HEK293 (cell line): ENCODE measurements around the gene SLAMF9.
A peak's percentile ranks its signal among the peaks of the same experiment; 100 is the strongest.

Source experiments
- BCL11A ChIP-seq: fragments of 450-650 bp; formaldehyde crosslinking; IDR thresholded peaks from 2 replicates; pipeline ENCODE4 v1.5.1; 2016; ENCODE audit warnings: low read depth, missing biosample characterization, missing genetic modification characterization
- EGR2 ChIP-seq: fragments of 450-650 bp; formaldehyde crosslinking; IDR thresholded peaks from 2 replicates; pipeline ENCODE4 v1.5.1; 2016; ENCODE audit warnings: low read depth, missing biosample characterization, missing genetic modification characterization
- HOXC10 ChIP-seq: sonication (generic); formaldehyde crosslinking; IDR thresholded peaks from 2 replicates; pipeline ENCODE4 v1.8.1; 2023; ENCODE audit warnings: mild to moderate bottlenecking, missing genetic modification reagents
- KLF9 ChIP-seq: fragments of 450-650 bp; formaldehyde crosslinking; IDR thresholded peaks from 2 replicates; pipeline ENCODE4 v1.5.1; 2016; ENCODE audit warnings: missing biosample characterization, missing genetic modification characterization, low read depth
- PRDM1 ChIP-seq: fragments of 450-650 bp; formaldehyde crosslinking; IDR thresholded peaks from 2 replicates; pipeline ENCODE4; 2016; ENCODE audit warnings: missing biosample characterization, missing genetic modification characterization
- SALL2 ChIP-seq: fragments of 450-650 bp; formaldehyde crosslinking; IDR thresholded peaks from 2 replicates; pipeline ENCODE4 v1.5.0; 2017; ENCODE audit warnings: missing biosample characterization, mild to moderate bottlenecking, missing genetic modification characterization, borderline replicate concordance
- SCRT2 ChIP-seq: fragments of 450-650 bp; formaldehyde crosslinking; IDR thresholded peaks from 2 replicates; pipeline ENCODE4 v1.5.1; 2016; ENCODE audit warnings: missing biosample characterization, missing genetic modification characterization
- ZBTB17 ChIP-seq: fragments of 450-650 bp; formaldehyde crosslinking; IDR thresholded peaks from 2 replicates; pipeline ENCODE4 v1.5.1; 2016; ENCODE audit warnings: missing biosample characterization, missing genetic modification characterization
- ZFP69B ChIP-seq: fragments of 450-650 bp; formaldehyde crosslinking; IDR thresholded peaks from 2 replicates; pipeline ENCODE4 v1.5.1; 2016; ENCODE audit warnings: missing biosample characterization, missing genetic modification characterization
- ZNF121 ChIP-seq: fragments of 450-650 bp; formaldehyde crosslinking; IDR thresholded peaks from 2 replicates; pipeline ENCODE4 v1.5.1; 2016; ENCODE audit warnings: missing biosample characterization, missing genetic modification characterization
- ZNF146 ChIP-seq: fragments of 450-650 bp; formaldehyde crosslinking; IDR thresholded peaks from 2 replicates; pipeline ENCODE4 v1.5.1; 2016; ENCODE audit warnings: missing biosample characterization, missing genetic modification characterization
- ZNF155 ChIP-seq: fragments of 450-650 bp; formaldehyde crosslinking; IDR thresholded peaks from 2 replicates; pipeline ENCODE4 v1.5.1; 2016; ENCODE audit warnings: missing biosample characterization, missing genetic modification characterization
- ZNF157 ChIP-seq: fragments of 450-650 bp; formaldehyde crosslinking; IDR thresholded peaks from 2 replicates; pipeline ENCODE4 v1.5.1; 2016; ENCODE audit warnings: missing biosample characterization, missing genetic modification characterization
- ZNF174 ChIP-seq: fragments of 450-650 bp; formaldehyde crosslinking; IDR thresholded peaks from 2 replicates; pipeline ENCODE4 v1.5.0; 2017; ENCODE audit warnings: missing biosample characterization, mild to moderate bottlenecking, missing genetic modification characterization
- ZNF175 ChIP-seq: fragments of 450-650 bp; formaldehyde crosslinking; IDR thresholded peaks from 2 replicates; pipeline ENCODE4 v1.5.1; 2016; ENCODE audit warnings: missing biosample characterization, missing genetic modification characterization
- ZNF24 ChIP-seq: fragments of 450-650 bp; formaldehyde crosslinking; IDR thresholded peaks from 2 replicates; pipeline ENCODE4 v1.5.1; 2016; ENCODE audit warnings: missing biosample characterization, missing genetic modification characterization
- ZNF266 ChIP-seq: fragments of 450-650 bp; formaldehyde crosslinking; IDR thresholded peaks from 2 replicates; pipeline ENCODE4 v1.5.1; 2016; ENCODE audit warnings: missing biosample characterization, missing genetic modification characterization, low read depth
- ZNF354C ChIP-seq: fragments of 450-650 bp; formaldehyde crosslinking; IDR thresholded peaks from 2 replicates; pipeline ENCODE4 v1.5.1; 2016; ENCODE audit warnings: missing biosample characterization, missing genetic modification characterization, low read depth, borderline replicate concordance
- ZNF423 ChIP-seq: fragments of 450-650 bp; formaldehyde crosslinking; IDR thresholded peaks from 2 replicates; pipeline ENCODE4 v1.5.1; 2016; ENCODE audit warnings: missing biosample characterization, missing genetic modification characterization
- ZNF510 ChIP-seq: fragments of 450-650 bp; formaldehyde crosslinking; IDR thresholded peaks from 2 replicates; pipeline ENCODE4 v1.5.1; 2018; ENCODE audit warnings: mild to moderate bottlenecking, missing genetic modification characterization, missing biosample characterization; ENCODE audit not compliant: insufficient replicate concordance
- ZNF530 ChIP-seq: fragments of 450-650 bp; formaldehyde crosslinking; IDR thresholded peaks from 2 replicates; pipeline ENCODE4 v1.5.1; 2016; ENCODE audit warnings: low read depth, missing biosample characterization, missing genetic modification characterization
- ZNF555 ChIP-seq: fragments of 450-650 bp; formaldehyde crosslinking; conservative IDR thresholded peaks from 2 replicates; pipeline ENCODE4 v1.5.1; 2017; ENCODE audit warnings: missing biosample characterization, mild to moderate bottlenecking, missing genetic modification characterization, inconsistent platforms
- ZNF600 ChIP-seq: fragments of 450-650 bp; formaldehyde crosslinking; IDR thresholded peaks from 2 replicates; pipeline ENCODE4 v1.5.1; 2016; ENCODE audit warnings: missing biosample characterization, missing genetic modification characterization
- ZNF785 ChIP-seq: fragments of 450-650 bp; formaldehyde crosslinking; IDR thresholded peaks from 2 replicates; pipeline ENCODE4 v1.5.1; 2016; ENCODE audit warnings: missing biosample characterization, missing genetic modification characterization
- ZNF843 ChIP-seq: fragments of 450-650 bp; formaldehyde crosslinking; IDR thresholded peaks from 2 replicates; pipeline ENCODE4 v1.5.1; 2016; ENCODE audit warnings: missing biosample characterization, missing genetic modification characterization
- TF ChIP-seq, protein P1 (sequence below): fragments of 450-650 bp; formaldehyde crosslinking; IDR thresholded peaks from 2 replicates; pipeline ENCODE4 v1.5.1; 2016; ENCODE audit warnings: missing biosample characterization, missing genetic modification characterization
- TF ChIP-seq, protein P2 (sequence below): fragments of 450-650 bp; formaldehyde crosslinking; IDR thresholded peaks from 2 replicates; pipeline ENCODE4 v1.5.1; 2017; ENCODE audit warnings: missing biosample characterization, missing genetic modification characterization
- TF ChIP-seq, protein P3 (sequence below): fragments of 450-650 bp; formaldehyde crosslinking; conservative IDR thresholded peaks from 2 replicates; pipeline ENCODE4 v1.5.1; 2016; ENCODE audit warnings: low read depth, missing biosample characterization, missing genetic modification characterization
- TF ChIP-seq, protein P4 (sequence below): sonication (generic); formaldehyde crosslinking; IDR thresholded peaks from 2 replicates; pipeline ENCODE4 v1.8.1; 2022; ENCODE audit warnings: mild to moderate bottlenecking, moderate library complexity, missing genetic modification reagents
- TF ChIP-seq, protein P5 (sequence below): fragments of 450-650 bp; formaldehyde crosslinking; IDR thresholded peaks from 2 replicates; pipeline ENCODE4 v1.5.1; 2016; ENCODE audit warnings: missing biosample characterization, missing genetic modification characterization

SLAMF9 gene

DNA sequence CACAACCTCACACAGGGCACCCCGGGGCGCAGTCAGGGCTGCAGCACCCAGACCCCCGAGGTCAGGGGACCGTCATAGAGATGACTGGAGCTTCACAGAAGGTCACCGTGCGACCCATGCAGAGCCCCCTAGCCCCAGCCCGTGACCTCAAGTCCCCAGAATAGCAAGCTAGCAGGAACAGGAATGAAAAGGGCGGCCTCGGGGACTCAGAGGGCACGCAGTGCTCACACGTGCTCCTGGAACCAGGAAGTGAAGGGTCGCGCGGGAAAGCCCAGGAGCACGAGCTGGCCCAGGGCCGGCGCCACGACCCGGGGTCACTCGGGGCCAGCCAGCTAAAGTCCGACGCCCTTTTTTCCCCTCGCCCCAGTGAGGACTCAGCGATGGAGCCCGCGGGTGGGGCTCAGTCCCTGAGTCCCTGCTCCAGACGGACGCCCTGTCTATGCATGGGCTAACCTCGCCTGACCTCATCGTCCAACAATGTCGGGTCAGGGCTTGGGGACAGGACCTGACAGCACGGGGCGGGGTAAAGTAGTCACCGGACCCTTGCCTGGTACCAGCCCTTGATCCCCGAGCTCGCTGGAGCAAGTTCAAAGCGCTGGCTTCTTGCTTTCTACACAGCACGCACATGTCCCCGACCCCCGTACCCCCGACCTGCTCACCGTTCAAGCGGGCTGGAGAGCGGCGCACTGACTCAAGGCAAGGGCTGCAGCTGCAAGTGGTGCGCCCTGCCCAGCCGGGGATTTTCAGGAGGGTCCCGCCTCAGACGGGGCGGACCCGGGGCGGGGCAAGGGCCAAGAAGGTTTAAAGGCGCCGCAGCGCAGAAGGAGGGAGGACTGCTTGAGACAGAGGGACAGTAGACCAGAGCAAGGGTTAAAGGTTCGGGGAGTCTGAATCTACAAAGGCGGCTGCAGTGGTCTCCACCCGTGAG is 29.0 kb downstream of the SLAMF9 start, which contains the start of gene TAGLN2 (continued):
- no peak for TF ChIP-seq ZNF785 (tag by site-specific recombination)
- TF ChIP-seq ZBTB17: no peak
- TF ChIP-seq ZNF146 (tag by site-specific recombination): no peak
- TF ChIP-seq PRDM1: no peak
- no peak for TF ChIP-seq ZNF174
- TF ChIP-seq SCRT2 (tag by site-specific recombination): peak; percentile 78
- no peak for TF ChIP-seq ZNF155 (tag by site-specific recombination)
- TF ChIP-seq ZNF843 (tag by site-specific recombination): no peak; the same call in 1 of the 2 replicates
- TF ChIP-seq HOXC10 (CRISPR knock-in tag): peak; percentile 59; the same call in 1 of the 2 replicates
- TF ChIP-seq, protein P1, sequence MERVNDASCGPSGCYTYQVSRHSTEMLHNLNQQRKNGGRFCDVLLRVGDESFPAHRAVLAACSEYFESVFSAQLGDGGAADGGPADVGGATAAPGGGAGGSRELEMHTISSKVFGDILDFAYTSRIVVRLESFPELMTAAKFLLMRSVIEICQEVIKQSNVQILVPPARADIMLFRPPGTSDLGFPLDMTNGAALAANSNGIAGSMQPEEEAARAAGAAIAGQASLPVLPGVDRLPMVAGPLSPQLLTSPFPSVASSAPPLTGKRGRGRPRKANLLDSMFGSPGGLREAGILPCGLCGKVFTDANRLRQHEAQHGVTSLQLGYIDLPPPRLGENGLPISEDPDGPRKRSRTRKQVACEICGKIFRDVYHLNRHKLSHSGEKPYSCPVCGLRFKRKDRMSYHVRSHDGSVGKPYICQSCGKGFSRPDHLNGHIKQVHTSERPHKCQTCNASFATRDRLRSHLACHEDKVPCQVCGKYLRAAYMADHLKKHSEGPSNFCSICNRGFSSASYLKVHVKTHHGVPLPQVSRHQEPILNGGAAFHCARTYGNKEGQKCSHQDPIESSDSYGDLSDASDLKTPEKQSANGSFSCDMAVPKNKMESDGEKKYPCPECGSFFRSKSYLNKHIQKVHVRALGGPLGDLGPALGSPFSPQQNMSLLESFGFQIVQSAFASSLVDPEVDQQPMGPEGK (tag by site-specific recombination): peak; percentile 54
- TF ChIP-seq ZNF423 (tag by site-specific recombination): no peak; the same call in 1 of the 2 replicates
- no peak for TF ChIP-seq ZNF555
- no peak for TF ChIP-seq ZNF510 (tag by site-specific recombination)
- TF ChIP-seq BCL11A (tag by site-specific recombination): peak; percentile 6; the same call in 1 of the 2 replicates
- no peak for TF ChIP-seq ZNF354C (tag by site-specific recombination)
- no peak for TF ChIP-seq ZNF121 (tag by site-specific recombination)
- TF ChIP-seq ZNF600: no peak
- peak; percentile 54 for TF ChIP-seq KLF9 (tag by site-specific recombination)
- no peak for TF ChIP-seq ZNF530
- no peak for TF ChIP-seq ZNF24 (tag by site-specific recombination)
- TF ChIP-seq, protein P2, sequence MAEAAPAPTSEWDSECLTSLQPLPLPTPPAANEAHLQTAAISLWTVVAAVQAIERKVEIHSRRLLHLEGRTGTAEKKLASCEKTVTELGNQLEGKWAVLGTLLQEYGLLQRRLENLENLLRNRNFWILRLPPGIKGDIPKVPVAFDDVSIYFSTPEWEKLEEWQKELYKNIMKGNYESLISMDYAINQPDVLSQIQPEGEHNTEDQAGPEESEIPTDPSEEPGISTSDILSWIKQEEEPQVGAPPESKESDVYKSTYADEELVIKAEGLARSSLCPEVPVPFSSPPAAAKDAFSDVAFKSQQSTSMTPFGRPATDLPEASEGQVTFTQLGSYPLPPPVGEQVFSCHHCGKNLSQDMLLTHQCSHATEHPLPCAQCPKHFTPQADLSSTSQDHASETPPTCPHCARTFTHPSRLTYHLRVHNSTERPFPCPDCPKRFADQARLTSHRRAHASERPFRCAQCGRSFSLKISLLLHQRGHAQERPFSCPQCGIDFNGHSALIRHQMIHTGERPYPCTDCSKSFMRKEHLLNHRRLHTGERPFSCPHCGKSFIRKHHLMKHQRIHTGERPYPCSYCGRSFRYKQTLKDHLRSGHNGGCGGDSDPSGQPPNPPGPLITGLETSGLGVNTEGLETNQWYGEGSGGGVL (tag by site-specific recombination): no peak
- TF ChIP-seq, protein P3, sequence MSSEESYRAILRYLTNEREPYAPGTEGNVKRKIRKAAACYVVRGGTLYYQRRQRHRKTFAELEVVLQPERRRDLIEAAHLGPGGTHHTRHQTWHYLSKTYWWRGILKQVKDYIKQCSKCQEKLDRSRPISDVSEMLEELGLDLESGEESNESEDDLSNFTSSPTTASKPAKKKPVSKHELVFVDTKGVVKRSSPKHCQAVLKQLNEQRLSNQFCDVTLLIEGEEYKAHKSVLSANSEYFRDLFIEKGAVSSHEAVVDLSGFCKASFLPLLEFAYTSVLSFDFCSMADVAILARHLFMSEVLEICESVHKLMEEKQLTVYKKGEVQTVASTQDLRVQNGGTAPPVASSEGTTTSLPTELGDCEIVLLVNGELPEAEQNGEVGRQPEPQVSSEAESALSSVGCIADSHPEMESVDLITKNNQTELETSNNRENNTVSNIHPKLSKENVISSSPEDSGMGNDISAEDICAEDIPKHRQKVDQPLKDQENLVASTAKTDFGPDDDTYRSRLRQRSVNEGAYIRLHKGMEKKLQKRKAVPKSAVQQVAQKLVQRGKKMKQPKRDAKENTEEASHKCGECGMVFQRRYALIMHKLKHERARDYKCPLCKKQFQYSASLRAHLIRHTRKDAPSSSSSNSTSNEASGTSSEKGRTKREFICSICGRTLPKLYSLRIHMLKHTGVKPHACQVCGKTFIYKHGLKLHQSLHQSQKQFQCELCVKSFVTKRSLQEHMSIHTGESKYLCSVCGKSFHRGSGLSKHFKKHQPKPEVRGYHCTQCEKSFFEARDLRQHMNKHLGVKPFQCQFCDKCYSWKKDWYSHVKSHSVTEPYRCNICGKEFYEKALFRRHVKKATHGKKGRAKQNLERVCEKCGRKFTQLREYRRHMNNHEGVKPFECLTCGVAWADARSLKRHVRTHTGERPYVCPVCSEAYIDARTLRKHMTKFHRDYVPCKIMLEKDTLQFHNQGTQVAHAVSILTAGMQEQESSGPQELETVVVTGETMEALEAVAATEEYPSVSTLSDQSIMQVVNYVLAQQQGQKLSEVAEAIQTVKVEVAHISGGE (tag by site-specific recombination): 0 out of 2 replicates have a peak, but pooled peaks have one; percentile 30
- TF ChIP-seq, protein P4, sequence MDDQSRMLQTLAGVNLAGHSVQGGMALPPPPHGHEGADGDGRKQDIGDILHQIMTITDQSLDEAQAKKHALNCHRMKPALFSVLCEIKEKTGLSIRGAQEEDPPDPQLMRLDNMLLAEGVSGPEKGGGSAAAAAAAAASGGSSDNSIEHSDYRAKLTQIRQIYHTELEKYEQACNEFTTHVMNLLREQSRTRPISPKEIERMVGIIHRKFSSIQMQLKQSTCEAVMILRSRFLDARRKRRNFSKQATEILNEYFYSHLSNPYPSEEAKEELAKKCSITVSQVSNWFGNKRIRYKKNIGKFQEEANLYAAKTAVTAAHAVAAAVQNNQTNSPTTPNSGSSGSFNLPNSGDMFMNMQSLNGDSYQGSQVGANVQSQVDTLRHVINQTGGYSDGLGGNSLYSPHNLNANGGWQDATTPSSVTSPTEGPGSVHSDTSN (CRISPR knock-in tag): no peak
- TF ChIP-seq, protein P5, sequence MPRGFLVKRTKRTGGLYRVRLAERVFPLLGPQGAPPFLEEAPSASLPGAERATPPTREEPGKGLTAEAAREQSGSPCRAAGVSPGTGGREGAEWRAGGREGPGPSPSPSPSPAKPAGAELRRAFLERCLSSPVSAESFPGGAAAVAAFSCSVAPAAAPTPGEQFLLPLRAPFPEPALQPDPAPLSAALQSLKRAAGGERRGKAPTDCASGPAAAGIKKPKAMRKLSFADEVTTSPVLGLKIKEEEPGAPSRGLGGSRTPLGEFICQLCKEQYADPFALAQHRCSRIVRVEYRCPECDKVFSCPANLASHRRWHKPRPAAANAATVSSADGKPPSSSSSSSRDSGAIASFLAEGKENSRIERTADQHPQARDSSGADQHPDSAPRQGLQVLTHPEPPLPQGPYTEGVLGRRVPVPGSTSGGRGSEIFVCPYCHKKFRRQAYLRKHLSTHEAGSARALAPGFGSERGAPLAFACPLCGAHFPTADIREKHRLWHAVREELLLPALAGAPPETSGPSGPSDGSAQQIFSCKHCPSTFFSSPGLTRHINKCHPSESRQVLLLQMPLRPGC (tag by site-specific recombination): no peak
- TF ChIP-seq SALL2: no peak
- peak; percentile 48; the same call in 1 of the 2 replicates for TF ChIP-seq ZFP69B (tag by site-specific recombination)
- TF ChIP-seq ZNF266 (tag by site-specific recombination): no peak; the same call in 1 of the 2 replicates
- TF ChIP-seq ZNF175 (tag by site-specific recombination): no peak
- no peak for TF ChIP-seq ZNF157 (tag by site-specific recombination)
- TF ChIP-seq EGR2: no peak; the same call in 1 of the 2 replicates
